PC-3 (cell line): ENCODE results near the gene EYS.

Experiments
- EZH2 ChIP-seq: fragments of 300-600 bp; sonication (generic); IDR thresholded peaks from one replicate; pipeline ENCODE4 v1.6.1; 2017; ENCODE audit warnings: antibody characterized with exemption, mild to moderate bottlenecking, low read length; ENCODE audit not compliant: unreplicated experiment
- EZH2phosphoT487 ChIP-seq: fragments of 300-600 bp; sonication (generic); IDR thresholded peaks from 2 replicates; pipeline ENCODE4 v1.6.1; 2018; ENCODE audit warnings: mild to moderate bottlenecking, antibody characterized with exemption, low read length, borderline replicate concordance
- TF ChIP-seq, protein P1 (sequence below): fragments of 300-600 bp; sonication (generic); conservative IDR thresholded peaks from 2 replicates; pipeline ENCODE4 v1.5.1; 2017; ENCODE audit warnings: antibody characterized with exemption, low read depth, mild to moderate bottlenecking, low read length

DNA sequence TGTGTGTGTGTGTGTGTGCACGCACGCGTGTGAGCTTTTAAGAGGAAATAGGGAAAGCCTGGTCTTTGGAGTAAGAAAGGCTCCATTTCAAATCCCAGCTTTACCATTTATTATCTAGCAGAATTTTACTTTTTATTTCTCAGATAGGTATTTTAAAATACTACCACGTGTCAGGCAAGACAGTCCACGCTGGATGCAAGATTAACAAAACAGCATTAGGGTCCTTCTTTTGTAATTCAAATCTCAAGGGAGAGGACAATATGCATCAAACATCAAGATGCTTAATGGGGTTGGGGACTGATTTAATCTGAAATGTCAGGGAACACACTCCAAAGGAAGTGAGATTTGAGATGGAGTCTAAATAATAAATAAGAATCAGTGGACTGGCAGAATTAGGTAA is 1302.6 kb downstream of the EYS start:
- TF ChIP-seq EZH2 (no peak), EZH2phosphoT487 (no peak)
- TF ChIP-seq, protein P1, sequence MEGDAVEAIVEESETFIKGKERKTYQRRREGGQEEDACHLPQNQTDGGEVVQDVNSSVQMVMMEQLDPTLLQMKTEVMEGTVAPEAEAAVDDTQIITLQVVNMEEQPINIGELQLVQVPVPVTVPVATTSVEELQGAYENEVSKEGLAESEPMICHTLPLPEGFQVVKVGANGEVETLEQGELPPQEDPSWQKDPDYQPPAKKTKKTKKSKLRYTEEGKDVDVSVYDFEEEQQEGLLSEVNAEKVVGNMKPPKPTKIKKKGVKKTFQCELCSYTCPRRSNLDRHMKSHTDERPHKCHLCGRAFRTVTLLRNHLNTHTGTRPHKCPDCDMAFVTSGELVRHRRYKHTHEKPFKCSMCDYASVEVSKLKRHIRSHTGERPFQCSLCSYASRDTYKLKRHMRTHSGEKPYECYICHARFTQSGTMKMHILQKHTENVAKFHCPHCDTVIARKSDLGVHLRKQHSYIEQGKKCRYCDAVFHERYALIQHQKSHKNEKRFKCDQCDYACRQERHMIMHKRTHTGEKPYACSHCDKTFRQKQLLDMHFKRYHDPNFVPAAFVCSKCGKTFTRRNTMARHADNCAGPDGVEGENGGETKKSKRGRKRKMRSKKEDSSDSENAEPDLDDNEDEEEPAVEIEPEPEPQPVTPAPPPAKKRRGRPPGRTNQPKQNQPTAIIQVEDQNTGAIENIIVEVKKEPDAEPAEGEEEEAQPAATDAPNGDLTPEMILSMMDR: no peak
